A375 (cell line): ENCODE measurements around the gene TENT5A. TPM values are rescaled to one million over a fixed set of nuclear protein-coding genes. Genes with fewer than 3 reads are reported as not detected.

Experiments used
- small RNA-seq: library from RNA; depleted of rRNA; stranded (forward); fragments of <200 nt; gene quantifications from one replicate; pipeline ENCODE3, GENCODE V24; 2014
- total RNA-seq: library from RNA; depleted of rRNA; stranded (reverse); fragments of >200 nt; shearing (Covaris generic); gene quantifications from 2 replicates; pipeline ENCODE4 v1.2.3, GENCODE V29; 2014; rRNA removed

Gene TENT5A
- total RNA-seq, result 4.4 and 4.5 TPM in 2 replicates

GRCh38 chr6:81752084-81752920 is at the start of gene TENT5A:
TENT5A (minus strand) TSS chr6:81752681; CDS start chr6:81752141, 540 bp downstream.

Small RNA genes within 50 kb of the gene (small RNA-seq; reads per million reads assigned to genes)
- gene AL078599.1 (not detected), gene RF00156 (0.17 reads per million)
